Fibroblast of skin of left biceps (primary cell): ENCODE data around the gene RBCK1.
A peak's percentile ranks its signal among the peaks of the same experiment; 100 is the strongest.
"Not testable (repeated sequence)": the region's sequence is repeated elsewhere in the genome, so short reads cannot be mapped to it uniquely, and the experiment has no call there.

Experiments used
- DNase-seq, 2 experiments: peaks; one replicate each; pipeline ENCODE4 v3.0.0-alpha.2; 2013; ENCODE audit warnings: low read depth in 2 of 2

RBCK1 gene

DNA sequence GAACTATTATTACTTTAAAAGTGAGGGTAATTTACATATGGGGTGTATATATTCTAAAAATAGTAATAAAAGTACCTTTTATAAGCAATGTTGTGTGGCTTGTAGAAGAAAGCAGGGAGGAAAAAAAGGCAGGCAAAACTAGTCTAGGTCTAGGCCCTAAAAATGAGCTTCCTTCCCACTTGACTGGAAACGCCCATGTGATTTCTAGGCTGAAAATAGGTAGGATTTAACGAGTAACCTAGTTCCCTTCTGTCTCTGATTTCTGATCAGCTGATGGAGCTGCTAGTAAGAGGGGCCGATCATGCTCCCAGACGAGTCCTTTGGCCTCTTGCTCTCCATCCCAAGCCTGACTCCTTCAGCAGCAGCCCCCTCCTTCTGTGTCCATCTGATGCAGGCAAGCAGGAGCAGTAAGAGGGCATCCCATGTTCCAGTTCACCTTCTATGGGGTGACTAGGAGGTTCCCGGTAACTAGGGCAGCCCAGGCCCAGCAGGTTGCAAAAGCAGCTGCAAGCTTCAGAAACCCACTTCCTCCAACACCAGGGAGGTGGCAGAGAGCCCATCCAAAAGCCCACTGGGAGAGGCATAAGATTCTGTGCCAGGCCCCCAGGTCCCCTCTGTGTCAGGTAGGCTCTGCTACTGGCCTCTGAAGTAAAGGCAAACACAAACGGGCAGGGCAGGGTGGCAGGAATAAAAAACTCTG lies 29.8 kb downstream of the RBCK1 start:
- no peak for DNase-seq

DNA sequence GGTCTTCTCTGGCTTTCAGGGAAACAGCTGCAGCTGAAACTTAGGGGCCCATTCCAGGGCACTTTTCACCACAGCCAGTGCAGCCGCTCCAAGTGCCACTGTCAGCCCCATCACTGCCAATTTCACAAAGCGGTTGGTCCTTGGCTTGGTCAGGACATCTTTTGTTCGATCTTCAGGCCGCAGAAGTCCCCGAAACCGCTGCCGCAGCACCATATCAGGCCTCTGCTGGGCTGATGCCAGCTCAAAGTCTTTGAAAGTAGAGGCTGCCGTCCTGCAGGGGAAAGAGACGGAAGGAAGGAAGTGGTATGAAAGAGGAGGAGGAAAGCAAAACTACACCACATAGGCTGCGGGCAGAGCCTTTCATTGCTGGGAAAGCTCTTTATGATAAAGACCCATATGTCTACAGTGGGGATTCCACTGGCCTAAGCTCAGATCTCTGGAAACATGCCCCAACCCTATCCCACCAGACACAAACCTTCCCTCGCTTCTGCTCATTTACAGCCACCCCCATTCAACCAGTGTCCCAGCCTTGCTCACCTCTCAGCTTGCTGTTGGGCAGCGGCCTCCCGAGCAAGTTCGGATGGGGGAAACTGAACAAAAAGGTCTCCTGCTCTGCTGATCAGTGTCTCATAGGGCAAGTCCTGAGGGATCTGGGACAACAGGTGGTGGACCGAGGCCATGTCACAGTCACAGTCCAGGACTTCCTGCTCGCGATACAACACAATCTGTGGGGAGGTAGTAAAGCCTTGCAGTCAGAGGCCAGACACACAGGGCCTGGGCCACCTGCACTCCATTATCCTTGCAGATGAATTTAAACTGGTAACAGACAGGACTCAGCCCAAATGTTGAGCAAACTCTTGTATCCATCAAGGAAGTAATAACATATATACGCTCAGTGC lies 30.7 kb downstream of the RBCK1 start:
- DNase-seq = no peak

DNA sequence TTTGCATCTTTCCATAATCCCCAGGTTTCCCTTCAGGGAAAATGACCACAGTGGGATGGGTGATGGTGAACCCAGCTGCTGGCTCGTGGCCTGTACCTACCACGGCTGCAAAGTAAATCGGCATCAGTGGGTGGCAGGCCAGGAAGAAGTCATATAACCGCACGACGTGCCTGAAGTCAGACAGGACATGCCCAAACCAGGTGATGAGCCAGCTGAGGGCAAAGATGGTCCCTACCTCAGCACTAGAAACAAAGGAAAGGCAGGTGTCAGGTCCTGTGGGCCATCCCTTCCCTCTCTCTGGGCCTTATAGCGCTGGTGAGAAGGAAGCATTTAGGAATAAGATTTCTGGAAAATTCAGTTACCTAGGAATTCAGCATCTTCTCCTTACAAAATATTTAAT lies 32.0 kb downstream of the RBCK1 start:
- DNase-seq = no peak

DNA sequence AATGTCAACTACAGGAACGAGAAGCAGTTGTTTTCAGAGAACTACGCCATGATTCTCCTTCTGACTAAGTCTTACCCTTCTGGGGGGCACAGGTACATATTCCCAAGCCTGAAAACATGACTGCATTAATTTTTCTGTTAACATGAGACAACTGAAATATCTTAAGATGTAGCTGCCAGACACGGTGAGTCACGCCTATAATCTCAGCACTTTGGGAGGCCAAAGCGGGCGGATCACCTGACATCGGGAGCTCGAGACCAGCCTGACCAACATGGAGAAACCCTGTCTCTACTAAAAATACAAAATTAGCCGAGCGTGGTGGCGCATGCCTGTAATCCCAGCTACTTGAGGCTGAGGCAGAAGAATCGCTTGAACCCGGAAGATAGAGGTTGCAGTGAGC lies 32.5 kb downstream of the RBCK1 start:
- DNase-seq = no peak

DNA sequence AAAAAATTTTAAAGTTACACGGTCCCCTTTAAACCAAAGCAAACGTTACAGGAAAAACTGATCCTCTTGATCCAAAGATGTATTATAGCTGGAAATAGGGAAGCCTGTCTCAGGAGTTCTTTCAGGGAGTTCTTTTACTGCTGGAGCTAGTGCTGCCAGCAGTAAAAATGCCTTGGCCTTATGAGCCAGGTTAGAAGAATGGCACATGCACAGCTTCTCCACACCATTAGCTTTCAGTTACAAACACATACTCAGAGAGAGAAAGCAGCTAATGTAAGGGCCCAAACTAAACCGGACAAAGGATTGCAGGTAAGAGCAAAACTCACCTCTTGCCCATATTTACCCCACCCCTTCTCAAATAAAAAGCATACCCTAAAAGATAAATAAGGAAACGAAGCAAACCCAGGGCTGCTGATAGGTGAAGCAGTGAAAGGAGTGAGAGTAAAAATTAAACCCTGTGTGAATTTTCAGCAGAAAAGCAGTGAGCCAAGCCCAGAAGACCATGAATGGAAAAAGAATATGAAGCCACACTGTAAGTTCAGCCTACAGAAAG lies 35.2 kb downstream of the RBCK1 start:
- DNase-seq = no peak

DNA sequence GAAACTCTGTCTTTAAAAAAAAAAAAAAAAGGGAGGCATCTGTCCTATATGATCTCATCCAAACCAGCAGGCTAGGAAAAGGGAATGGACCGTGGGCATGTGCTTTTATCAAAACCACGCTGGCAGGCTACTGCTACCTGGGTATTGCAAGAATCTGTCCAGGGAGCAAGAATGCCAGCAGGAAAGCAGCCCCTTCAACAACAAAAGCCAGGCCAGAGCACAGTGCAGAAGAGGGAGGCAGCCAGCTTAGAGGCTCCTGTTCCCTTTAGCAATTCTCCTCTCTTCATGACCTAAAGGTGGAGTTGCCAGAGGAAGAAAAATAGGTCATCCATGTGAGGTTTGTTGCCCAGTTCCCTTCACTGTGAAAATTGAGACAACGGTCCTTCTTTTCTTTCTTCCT lies 36.0 kb downstream of the RBCK1 start:
- no peak for DNase-seq

DNA sequence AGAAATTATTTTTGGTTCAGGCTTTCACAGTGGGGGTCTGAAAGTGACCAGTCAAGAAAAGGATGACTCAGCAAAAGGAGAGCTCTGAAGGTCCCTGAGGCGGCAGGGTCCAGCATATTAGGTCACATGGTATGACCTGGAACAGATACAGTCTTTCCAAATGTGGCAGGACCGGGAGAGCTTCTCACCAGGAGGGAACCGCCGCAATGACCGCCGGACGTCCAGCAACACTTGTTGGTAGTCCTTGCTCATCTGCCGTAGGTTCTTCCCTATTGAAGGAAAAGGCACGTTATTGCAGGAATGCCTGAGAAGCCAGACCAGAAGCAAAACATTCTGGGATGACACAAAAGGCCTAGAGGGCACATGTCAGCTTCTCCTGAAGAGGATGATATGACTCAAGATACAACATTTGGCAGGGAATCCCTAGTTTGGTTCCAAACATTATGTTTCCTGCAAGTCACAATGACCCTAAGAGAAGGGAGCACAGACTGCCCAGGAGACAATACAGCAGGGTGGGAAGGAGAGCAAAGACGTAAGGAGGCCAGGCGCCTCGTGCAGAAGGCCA lies 36.8 kb downstream of the RBCK1 start:
- no peak for DNase-seq

DNA sequence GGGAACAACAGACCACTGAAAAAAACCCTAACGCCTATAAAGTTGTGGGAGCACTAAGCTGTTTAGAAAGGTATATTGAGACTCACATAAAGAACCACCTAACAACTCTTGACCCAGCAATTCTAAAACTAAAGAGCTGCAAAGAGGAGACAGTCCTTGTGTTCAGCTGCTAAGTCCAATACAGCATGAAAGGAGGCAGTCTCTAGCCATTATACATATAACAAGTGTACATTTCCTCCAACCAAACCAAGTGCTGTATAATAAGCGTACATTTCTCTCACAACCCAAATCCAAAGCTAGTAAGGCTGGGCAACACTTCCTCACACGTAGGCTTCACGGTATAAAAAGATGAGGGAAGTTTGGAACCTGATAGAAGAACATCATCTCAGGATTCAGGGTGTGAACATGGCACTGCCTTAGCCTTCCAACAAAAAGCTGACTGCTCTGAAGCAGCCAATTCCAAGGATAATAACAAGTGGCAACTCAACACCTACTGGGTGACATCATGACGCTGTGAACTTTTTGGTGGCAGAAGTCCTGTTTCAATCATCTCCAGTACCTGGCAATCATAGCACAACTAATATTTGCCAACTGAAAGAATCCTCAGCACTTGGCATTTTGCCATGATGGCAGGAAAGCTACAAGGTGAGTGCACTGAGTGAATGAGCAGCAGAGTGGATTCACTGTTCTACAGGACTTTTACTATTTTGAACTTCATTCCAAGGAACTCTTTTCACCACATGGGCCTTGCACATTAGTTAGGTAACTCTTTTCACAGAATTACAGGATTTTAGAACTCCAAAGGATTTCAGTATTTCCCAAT lies 37.6 kb downstream of the RBCK1 start:
- no peak for DNase-seq

DNA sequence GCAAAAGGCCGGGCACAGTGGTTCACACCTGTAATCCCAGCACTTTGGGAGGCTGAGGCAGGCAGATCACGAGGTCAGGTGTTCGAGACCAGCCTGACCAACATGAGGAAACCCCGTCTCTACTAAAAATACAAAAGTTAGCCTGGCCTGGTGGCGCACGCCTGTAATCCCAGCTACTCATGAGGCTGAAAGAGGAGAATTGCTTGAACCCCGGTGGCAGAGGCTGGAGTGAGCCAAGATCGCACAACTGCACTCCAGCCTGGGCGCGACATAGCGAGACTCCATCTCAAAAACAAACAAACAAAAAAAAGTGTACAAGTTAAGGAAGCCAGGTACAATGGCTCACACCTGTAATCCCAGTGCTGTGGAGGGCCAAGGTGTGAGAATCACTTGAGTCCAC lies 43.9 kb downstream of the RBCK1 start:
- DNase-seq = not testable (repeated sequence)

DNA sequence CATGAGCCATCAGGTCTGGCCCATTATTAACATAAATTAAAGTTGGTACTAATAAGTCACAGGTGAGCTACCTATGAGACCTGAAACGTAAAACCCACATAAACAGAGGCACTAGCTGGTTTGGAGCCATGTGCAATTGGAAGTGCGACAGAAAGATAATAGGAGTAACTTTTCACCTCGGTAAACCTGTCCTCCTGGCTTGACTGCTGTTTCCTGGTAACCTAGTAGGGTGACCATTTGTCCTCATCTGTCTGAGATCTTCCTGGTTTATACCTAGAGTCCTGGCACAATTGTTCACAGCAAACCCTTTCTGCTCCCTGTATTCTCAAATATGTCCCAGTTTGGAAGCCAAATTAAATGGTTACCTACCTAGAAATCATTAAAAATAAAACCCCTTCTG lies 46.9 kb downstream of the RBCK1 start:
- no peak for DNase-seq

DNA sequence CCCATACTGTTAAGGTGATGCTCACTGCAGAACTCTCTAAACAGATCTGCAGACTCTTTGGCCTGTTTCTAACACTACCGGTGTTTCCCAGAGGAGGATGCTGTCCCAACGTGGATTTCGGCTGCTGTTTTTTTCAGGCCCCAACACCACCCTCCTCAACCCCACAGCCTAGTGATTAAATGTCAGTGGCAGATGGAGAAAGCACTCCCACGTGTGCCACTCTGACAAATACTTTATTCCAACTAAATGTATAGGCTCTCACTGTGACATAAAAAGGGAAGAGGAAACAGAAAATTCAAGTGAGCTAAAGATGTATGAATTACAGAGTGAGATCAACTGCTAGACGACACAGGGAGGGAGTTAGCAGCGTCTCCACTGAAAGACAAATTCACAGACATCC lies 50.7 kb downstream of the RBCK1 start:
- no peak for DNase-seq

DNA sequence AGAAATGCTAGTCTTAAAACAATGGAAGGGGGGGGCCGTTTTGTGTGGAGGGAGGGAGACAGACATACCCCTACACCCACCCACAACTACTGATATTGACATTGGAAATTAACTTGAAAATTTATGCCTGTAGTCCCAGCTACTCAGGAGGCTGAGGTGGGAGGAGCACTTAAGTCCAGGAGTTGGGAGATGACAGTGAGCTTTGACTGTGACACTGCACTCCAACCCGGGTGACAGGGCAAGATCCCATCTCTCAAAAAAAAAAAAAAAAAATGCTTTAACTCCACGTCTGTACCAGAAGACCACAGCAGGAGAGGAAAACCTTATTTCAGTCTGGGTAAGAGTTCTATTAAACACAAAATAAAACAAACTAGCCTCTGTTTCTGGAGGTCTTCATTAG lies 52.1 kb downstream of the RBCK1 start:
- no peak for DNase-seq

DNA sequence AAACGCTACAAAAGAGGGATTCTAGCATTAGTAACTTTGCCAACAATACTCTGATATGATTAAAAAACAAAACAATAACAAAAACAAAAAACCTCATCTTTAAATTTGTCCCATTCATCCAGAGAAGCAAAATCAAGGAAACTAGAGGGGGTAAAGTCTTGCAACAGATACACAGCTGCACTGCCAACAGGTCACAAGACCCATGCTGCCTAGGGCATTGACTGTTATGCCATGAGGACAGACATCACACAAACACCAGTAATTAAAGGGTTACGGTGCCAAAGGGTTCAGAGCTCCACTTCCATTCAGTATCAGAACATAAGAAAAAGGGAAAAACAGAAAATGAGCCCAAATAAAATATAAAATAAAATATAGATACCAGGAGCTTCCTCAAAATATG lies 52.6 kb downstream of the RBCK1 start:
- DNase-seq = no peak

DNA sequence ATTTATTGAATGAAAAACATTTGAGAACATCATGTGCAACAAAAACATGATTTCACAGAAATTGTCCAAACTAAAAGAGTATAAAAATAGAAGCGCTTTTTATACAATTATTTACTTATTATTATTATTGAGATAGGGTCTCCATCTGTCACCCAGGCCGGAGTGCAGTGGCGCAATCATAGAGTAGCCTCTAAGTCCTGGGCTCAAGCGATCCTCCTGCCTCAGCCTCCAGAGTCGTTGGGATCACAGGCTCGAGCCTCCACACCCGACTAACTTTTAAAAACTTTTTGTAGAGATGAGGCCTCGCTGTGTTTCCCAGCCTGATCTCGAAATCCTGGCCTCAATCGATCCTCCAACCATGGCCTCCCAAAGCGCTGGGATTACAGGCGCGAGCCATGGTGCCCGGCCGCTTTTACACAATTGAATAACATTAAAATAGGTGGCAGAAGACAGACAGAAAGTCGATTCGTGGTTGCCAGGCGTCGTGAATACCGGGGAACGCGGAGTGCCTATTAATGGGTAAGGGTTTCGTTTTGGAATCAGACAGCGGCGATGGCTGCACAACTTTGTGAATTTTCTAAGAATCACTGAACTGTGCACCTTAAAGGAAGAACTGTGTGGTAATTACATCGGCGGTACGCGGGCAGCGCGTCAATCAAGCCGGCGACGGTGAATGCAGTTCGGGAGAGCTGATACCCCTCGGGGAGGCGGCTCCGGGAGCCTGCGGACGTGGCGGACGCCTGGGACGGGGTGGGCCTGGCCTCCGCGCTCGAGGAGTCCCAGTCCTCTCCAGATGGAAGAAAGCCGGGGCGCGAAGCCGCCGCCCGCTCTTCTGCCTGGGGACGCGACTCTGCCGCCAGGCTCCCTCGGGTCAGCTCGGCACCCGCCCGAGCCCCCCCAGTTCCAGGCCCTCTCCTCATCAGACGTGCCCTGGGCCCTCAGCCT lies 53.4 kb downstream of the RBCK1 start:
- DNase-seq = no peak

DNA sequence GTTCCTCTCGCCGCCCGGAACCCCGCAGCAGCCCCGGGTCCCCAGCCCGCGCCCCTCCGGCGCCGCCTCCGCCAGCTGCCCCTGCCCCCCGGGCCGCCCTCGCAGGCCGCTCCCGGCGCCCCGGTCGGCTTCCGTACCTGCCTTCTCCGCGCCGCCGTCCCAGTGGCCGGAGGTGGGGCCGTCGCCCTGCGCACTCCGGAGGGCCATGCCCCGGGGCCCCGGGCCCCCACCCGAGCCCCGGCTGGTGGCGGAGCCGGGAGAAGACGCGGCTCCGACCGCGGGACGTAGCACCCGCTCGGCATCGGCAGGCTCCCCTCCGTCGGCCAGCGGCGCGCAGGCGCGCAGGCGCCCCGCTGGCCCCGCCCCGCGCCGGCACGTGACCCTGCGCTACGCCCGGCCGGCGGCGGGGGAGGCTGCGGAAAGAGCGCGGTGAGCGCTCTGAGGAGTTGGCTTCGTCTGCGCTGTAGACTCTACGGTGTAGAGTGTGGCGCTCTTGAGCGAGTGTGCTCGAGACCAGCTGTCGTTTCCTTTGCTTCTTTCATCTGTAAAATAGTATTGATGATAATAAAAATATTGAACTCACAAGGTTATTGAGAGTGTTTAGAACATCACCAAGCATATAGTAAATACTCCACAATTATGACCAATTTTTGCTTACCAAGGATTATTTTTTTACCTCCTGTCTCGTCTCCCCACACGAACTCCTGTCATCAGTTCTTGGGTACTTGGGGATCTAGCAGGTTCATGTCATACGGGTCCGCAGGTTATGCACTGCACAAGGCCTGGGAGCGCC lies 54.3 kb downstream of the RBCK1 start, which contains the start of gene TBC1D20:
Gene TBC1D20 (minus strand): TSS at position 335 of the 793 bp plus-strand sequence. CDS start 128 bp downstream, at position 207.
- DNase-seq = peak; percentile 65 to 67

DNA sequence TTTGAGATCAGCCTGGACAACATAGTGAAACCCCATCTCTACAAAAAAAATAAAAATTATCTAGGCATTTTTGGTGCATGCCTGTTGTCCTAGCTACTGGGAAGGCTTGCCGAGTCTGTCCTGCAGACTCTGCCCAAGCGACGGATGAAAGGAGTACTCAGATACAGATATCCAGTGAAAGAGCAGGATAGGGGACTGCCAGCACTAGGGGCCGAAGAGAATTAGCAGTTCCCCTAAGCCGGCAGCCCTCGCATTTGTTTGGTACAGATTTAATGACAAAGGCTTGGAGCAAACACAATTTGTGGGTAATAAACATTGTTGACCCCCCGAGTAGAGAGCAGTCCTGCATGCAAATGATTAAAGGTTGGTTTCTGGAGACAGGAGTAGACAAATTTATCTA lies 59.7 kb downstream of the RBCK1 start:
- no peak for DNase-seq

DNA sequence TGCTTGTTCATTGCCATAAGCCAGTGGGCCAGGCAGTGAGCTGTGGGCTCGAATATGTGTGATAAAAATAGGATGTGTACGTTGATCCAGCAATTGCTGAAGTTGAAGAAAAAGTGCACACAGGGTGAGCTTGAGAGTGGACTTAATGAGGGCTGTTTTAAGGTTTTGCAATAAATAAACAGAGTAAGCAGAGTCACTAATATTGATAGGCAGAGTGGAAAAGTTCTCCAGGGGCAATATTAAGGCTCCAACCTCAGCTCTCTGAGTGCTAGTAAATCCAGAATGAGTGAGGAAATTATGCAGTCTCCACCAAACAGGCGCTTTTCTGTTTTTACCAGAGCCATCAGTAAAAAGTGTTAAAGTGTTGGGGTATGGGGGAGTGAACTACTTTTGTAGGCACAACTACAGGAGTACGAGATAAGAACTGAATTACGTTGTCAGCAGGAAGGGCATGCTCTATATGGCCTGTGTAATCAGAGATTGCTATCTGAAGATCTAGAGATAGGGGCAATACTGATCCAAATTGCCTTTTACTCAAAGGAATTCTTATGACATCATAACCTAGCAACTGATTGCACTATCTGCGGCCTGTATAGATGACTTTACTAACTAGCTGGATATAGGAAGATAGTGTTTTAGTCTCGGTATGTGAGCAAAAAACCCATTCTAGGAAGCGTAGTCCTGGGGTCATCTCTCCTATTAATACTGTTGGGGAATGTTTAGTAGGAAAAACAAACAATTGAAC lies 61.8 kb downstream of the RBCK1 start:
- no peak for DNase-seq

DNA sequence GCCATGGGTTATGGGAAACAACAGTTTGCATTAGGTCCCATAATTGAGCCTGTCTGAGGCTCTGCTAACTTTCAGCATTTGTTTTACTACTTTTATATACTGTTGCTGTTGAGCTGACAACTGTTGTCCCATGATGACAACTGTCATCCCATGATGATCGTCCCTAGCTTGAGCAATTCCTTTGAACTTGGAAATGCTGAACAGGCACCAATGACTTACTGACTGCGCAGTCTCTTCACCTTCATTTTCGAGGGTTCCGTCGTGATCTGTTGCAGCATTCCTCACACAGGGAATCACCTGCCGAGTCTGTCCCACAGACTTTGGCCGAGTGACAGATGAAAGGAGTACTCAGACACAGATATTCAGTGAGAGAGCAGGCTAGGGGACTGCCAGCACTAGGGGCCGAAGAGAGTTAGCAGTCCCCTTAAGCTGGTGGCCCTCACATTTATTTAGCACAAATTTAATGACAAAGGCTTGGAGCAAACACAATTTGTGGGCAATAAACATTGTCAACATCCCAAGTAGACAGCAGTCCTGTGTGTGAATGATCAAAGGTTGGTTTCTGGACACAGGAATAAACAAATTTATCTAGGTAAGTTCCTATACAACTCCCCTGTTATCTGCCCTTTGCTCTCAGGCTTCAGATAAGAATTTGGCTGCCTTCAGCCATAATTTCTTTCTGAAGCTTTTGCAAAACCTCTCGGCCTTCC lies 64.2 kb downstream of the RBCK1 start:
- DNase-seq = no peak
